SK-N-SH treated with all-trans-retinoic acid at 6 μM for 48 hours (cell line): ENCODE results near the gene TPCN1.

Experiments used
- ATAC-seq: fragments of 200-7000 bp; cut with Tn5 transposase; 3 replicates; pipeline ENCODE4 v1.9.1; 2020; ENCODE audit warnings: mild to moderate bottlenecking, moderate library complexity
- ARNTL ChIP-seq: fragments of 450-650 bp; formaldehyde crosslinking; IDR thresholded peaks from 2 replicates; pipeline ENCODE4 v1.5.0; 2020; ENCODE audit warnings: low read depth, mild to moderate bottlenecking, moderate library complexity, borderline replicate concordance
- ESRRG ChIP-seq: fragments of 250-450 bp; sonication (Bioruptor Pico); IDR thresholded peaks from 2 replicates; pipeline ENCODE4 v1.6.1; 2021; ENCODE audit warnings: mild to moderate bottlenecking
- GLIS3 ChIP-seq: fragments of 250-450 bp; sonication (Bioruptor Pico); IDR thresholded peaks from 2 replicates; pipeline ENCODE4 v1.5.0; 2020; ENCODE audit warnings: mild to moderate bottlenecking, moderate library complexity
- PPARA ChIP-seq: fragments of 250-450 bp; sonication (Bioruptor Pico); IDR thresholded peaks from 2 replicates; pipeline ENCODE4 v1.5.0; 2020; ENCODE audit warnings: mild to moderate bottlenecking, borderline replicate concordance
- RARB ChIP-seq: fragments of 250-450 bp; sonication (Bioruptor Pico); IDR thresholded peaks from 2 replicates; pipeline ENCODE4 v1.8.0; 2021; ENCODE audit warnings: mild to moderate bottlenecking, moderate library complexity
- TCF4 ChIP-seq: fragments of 250-450 bp; sonication (Bioruptor Pico); IDR thresholded peaks from 2 replicates; pipeline ENCODE4 v1.8.0; 2021; ENCODE audit warnings: mild to moderate bottlenecking, moderate library complexity, borderline replicate concordance
- TOX ChIP-seq: fragments of 250-450 bp; sonication (Bioruptor Pico); IDR thresholded peaks from 2 replicates; pipeline ENCODE4 v1.8.0; 2021; ENCODE audit warnings: mild to moderate bottlenecking, moderate library complexity, borderline replicate concordance
- ZC3H10 ChIP-seq: fragments of 250-450 bp; sonication (Bioruptor Pico); IDR thresholded peaks from 2 replicates; pipeline ENCODE4 v1.5.1; 2021; ENCODE audit warnings: mild to moderate bottlenecking, moderate library complexity
- ZFP30 ChIP-seq: fragments of 450-650 bp; formaldehyde crosslinking; IDR thresholded peaks from 2 replicates; pipeline ENCODE4 v1.5.0; 2022; ENCODE audit warnings: mild to moderate bottlenecking, moderate library complexity
- ZNF8 ChIP-seq: fragments of 450-650 bp; formaldehyde crosslinking; IDR thresholded peaks from 2 replicates; pipeline ENCODE4 v1.5.0; 2020; ENCODE audit warnings: mild to moderate bottlenecking, moderate library complexity
- TF ChIP-seq, protein P1 (sequence below): fragments of 250-450 bp; sonication (Bioruptor Pico); IDR thresholded peaks from 2 replicates; pipeline ENCODE4 v1.5.1; 2020; ENCODE audit warnings: low read depth, mild to moderate bottlenecking, moderate library complexity
- TF ChIP-seq, protein P2 (sequence below): fragments of 250-450 bp; sonication (Bioruptor Pico); IDR thresholded peaks from 2 replicates; pipeline ENCODE4 v1.8.0; 2020; ENCODE audit warnings: mild to moderate bottlenecking, moderate library complexity, borderline replicate concordance
- TF ChIP-seq, protein P3 (sequence below): fragments of 250-450 bp; sonication (Bioruptor Pico); IDR thresholded peaks from 2 replicates; pipeline ENCODE4 v1.5.0; 2020; ENCODE audit warnings: mild to moderate bottlenecking, moderate library complexity
- TF ChIP-seq, protein P4 (sequence below): fragments of 250-450 bp; sonication (Bioruptor Pico); IDR thresholded peaks from 2 replicates; pipeline ENCODE4 v1.5.1; 2021; ENCODE audit warnings: mild to moderate bottlenecking, moderate library complexity
- TF ChIP-seq, protein P5 (sequence below): fragments of 250-450 bp; sonication (Bioruptor Pico); IDR thresholded peaks from 2 replicates; pipeline ENCODE4 v1.8.0; 2021; ENCODE audit warnings: low read depth, mild to moderate bottlenecking, moderate library complexity, borderline replicate concordance

Gene TPCN1

DNA sequence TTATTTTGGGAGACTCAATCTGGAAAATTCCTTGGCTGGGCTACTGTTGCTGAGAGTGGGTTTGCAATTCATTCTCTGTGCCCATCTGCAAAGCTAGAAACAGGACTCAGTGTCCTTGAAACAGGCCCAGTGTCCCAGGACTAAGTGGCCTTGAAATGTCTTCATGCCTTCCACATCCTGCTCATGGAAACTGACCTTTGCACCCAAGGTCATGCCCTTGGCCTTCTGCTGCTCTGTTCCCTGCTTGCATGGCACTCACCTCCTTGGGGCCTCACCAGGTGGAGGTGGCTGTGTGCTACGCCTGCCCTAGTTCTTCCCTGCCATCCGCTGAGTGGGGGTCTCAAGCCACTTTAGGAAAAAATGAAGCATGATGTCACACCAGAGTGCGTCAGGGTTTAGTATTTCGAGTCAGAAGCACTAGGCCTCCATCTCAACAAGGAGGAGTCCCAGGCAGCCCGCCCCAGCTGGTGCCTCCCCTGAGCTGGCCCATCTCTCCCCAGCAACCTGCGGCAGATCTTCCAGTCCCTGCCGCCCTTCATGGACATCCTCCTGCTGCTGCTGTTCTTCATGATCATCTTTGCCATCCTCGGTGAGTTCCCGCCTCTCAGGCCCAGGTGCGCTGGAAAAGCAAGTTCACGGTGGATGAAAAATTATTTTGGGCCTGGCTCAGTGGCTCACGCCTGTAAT is 48.1 kb downstream of the TPCN1 start:
- no peak for ATAC-seq

DNA sequence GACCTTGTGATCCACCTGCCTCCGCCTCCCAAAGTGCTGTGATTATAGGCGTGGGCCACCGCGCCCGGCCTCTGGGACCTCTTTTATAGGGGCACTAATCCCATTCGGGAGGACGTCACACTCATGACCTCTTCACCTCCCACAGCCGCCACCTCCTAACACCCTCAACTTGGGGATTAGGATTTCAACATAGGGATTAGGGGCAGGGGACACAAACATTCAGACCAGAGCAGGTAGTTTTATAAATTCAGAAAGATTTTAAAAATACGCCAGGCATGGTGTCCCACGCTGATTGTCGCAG is 49.4 kb downstream of the TPCN1 start:
- TF ChIP-seq, protein P1, sequence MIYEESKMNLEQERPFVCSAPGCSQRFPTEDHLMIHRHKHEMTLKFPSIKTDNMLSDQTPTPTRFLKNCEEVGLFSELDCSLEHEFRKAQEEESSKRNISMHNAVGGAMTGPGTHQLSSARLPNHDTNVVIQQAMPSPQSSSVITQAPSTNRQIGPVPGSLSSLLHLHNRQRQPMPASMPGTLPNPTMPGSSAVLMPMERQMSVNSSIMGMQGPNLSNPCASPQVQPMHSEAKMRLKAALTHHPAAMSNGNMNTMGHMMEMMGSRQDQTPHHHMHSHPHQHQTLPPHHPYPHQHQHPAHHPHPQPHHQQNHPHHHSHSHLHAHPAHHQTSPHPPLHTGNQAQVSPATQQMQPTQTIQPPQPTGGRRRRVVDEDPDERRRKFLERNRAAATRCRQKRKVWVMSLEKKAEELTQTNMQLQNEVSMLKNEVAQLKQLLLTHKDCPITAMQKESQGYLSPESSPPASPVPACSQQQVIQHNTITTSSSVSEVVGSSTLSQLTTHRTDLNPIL (CRISPR knock-in tag), result no peak
- TF ChIP-seq, protein P2, sequence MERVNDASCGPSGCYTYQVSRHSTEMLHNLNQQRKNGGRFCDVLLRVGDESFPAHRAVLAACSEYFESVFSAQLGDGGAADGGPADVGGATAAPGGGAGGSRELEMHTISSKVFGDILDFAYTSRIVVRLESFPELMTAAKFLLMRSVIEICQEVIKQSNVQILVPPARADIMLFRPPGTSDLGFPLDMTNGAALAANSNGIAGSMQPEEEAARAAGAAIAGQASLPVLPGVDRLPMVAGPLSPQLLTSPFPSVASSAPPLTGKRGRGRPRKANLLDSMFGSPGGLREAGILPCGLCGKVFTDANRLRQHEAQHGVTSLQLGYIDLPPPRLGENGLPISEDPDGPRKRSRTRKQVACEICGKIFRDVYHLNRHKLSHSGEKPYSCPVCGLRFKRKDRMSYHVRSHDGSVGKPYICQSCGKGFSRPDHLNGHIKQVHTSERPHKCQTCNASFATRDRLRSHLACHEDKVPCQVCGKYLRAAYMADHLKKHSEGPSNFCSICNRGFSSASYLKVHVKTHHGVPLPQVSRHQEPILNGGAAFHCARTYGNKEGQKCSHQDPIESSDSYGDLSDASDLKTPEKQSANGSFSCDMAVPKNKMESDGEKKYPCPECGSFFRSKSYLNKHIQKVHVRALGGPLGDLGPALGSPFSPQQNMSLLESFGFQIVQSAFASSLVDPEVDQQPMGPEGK, result no peak
- ATAC-seq, result no peak

More for the DNA sequence above, 48.1 kb downstream of the TPCN1 start:
- TF ChIP-seq TCF4 (CRISPR knock-in tag) (no peak), ZC3H10 (CRISPR knock-in tag) (no peak), ARNTL (CRISPR knock-in tag) (no peak), TOX (CRISPR knock-in tag) (no peak), ZNF8 (CRISPR knock-in tag) (no peak), PPARA (CRISPR knock-in tag) (no peak), RARB (no peak), ESRRG (no peak)
- TF ChIP-seq, protein P2, result no peak
- TF ChIP-seq, protein P3, sequence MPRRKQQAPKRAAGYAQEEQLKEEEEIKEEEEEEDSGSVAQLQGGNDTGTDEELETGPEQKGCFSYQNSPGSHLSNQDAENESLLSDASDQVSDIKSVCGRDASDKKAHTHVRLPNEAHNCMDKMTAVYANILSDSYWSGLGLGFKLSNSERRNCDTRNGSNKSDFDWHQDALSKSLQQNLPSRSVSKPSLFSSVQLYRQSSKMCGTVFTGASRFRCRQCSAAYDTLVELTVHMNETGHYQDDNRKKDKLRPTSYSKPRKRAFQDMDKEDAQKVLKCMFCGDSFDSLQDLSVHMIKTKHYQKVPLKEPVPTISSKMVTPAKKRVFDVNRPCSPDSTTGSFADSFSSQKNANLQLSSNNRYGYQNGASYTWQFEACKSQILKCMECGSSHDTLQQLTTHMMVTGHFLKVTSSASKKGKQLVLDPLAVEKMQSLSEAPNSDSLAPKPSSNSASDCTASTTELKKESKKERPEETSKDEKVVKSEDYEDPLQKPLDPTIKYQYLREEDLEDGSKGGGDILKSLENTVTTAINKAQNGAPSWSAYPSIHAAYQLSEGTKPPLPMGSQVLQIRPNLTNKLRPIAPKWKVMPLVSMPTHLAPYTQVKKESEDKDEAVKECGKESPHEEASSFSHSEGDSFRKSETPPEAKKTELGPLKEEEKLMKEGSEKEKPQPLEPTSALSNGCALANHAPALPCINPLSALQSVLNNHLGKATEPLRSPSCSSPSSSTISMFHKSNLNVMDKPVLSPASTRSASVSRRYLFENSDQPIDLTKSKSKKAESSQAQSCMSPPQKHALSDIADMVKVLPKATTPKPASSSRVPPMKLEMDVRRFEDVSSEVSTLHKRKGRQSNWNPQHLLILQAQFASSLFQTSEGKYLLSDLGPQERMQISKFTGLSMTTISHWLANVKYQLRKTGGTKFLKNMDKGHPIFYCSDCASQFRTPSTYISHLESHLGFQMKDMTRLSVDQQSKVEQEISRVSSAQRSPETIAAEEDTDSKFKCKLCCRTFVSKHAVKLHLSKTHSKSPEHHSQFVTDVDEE (CRISPR knock-in tag), result no peak
- TF ChIP-seq, protein P4, sequence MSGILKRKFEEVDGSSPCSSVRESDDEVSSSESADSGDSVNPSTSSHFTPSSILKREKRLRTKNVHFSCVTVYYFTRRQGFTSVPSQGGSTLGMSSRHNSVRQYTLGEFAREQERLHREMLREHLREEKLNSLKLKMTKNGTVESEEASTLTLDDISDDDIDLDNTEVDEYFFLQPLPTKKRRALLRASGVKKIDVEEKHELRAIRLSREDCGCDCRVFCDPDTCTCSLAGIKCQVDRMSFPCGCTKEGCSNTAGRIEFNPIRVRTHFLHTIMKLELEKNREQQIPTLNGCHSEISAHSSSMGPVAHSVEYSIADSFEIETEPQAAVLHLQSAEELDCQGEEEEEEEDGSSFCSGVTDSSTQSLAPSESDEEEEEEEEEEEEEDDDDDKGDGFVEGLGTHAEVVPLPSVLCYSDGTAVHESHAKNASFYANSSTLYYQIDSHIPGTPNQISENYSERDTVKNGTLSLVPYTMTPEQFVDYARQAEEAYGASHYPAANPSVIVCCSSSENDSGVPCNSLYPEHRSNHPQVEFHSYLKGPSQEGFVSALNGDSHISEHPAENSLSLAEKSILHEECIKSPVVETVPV (CRISPR knock-in tag), result no peak

DNA sequence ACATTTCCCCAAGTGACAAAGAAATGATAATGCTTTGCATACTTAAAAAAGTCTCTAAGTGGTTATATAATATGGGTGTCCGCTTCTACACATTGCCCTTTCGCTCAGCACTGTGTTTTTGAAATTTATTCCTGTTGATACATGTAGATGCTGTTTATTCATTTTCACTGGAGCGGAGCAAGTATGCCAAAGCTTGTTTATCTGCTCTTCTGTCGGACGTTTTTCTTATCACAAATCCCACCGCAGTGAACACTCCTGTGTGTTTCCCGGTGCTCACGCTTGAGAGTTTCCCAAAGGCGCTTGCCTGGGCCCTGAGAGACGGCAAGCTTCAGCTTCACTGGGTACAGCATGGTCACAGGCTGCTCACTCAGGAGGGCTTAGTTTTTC is 50.2 kb downstream of the TPCN1 start:
- TF ChIP-seq GLIS3 (CRISPR knock-in tag), result no peak
- TF ChIP-seq, protein P1 (CRISPR knock-in tag), result no peak
- no peak for TF ChIP-seq ZFP30 (CRISPR knock-in tag)
- no peak for TF ChIP-seq ZC3H10 (CRISPR knock-in tag)
- TF ChIP-seq, protein P5, sequence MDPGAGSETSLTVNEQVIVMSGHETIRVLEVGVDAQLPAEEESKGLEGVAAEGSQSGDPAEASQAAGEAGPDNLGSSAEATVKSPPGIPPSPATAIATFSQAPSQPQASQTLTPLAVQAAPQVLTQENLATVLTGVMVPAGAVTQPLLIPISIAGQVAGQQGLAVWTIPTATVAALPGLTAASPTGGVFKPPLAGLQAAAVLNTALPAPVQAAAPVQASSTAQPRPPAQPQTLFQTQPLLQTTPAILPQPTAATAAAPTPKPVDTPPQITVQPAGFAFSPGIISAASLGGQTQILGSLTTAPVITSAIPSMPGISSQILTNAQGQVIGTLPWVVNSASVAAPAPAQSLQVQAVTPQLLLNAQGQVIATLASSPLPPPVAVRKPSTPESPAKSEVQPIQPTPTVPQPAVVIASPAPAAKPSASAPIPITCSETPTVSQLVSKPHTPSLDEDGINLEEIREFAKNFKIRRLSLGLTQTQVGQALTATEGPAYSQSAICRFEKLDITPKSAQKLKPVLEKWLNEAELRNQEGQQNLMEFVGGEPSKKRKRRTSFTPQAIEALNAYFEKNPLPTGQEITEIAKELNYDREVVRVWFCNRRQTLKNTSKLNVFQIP (CRISPR knock-in tag), result no peak
- ATAC-seq, result no peak; the same call in 2 of the 3 replicates
